ENCODE data around the gene SNRPE.

SNRPE gene

GRCh38 chr1:203899353-203899716, 37.9 kb downstream of the SNRPE start:
- TF ChIP-seq POLR2AphosphoS5 (IDR thresholded peaks at IDR 0.05; ENCODE audit: low read depth, low read length) = no peak
- no peak for TF ChIP-seq SIN3A (IDR thresholded peaks at IDR 0.05; ENCODE audit: borderline replicate concordance, insufficient read depth, low read length)
- TF ChIP-seq FOXP2 (optimal IDR thresholded peaks at IDR 0.05; ENCODE audit: borderline replicate concordance, extremely low read depth, extremely low read length, insufficient read depth) = no peak
- no peak for TF ChIP-seq REST (IDR thresholded peaks at IDR 0.05; ENCODE audit: insufficient read depth in 1 of 2, low read depth in 2 of 2, low read length in 2 of 2)
- TF ChIP-seq TAF1 (IDR thresholded peaks at IDR 0.05; ENCODE audit: borderline replicate concordance, insufficient read depth, low read length) = no peak

GRCh38 chr1:203899869-203900714, 38.7 kb downstream of the SNRPE start:
- TF ChIP-seq POLR2AphosphoS5 (IDR thresholded peaks at IDR 0.05; ENCODE audit: low read depth, low read length) (no peak), REST (IDR thresholded peaks at IDR 0.05; ENCODE audit: insufficient read depth in 1 of 2, low read depth in 2 of 2, low read length in 2 of 2) (no peak), SIN3A (IDR thresholded peaks at IDR 0.05; ENCODE audit: borderline replicate concordance, insufficient read depth, low read length) (no peak), TAF1 (IDR thresholded peaks at IDR 0.05; ENCODE audit: borderline replicate concordance, insufficient read depth, low read length) (no peak), FOXP2 (optimal IDR thresholded peaks at IDR 0.05; ENCODE audit: borderline replicate concordance, extremely low read depth, extremely low read length, insufficient read depth) (no peak)

GRCh38 chr1:203901581-203901980, 40.2 kb downstream of the SNRPE start:
- TF ChIP-seq FOXP2 (optimal IDR thresholded peaks at IDR 0.05; ENCODE audit: borderline replicate concordance, extremely low read depth, extremely low read length, insufficient read depth) = no peak
- no peak for TF ChIP-seq SIN3A (IDR thresholded peaks at IDR 0.05; ENCODE audit: borderline replicate concordance, insufficient read depth, low read length)
- no peak for TF ChIP-seq POLR2AphosphoS5 (IDR thresholded peaks at IDR 0.05; ENCODE audit: low read depth, low read length)
- no peak for TF ChIP-seq REST (IDR thresholded peaks at IDR 0.05; ENCODE audit: insufficient read depth in 1 of 2, low read depth in 2 of 2, low read length in 2 of 2)
- TF ChIP-seq TAF1 (IDR thresholded peaks at IDR 0.05; ENCODE audit: borderline replicate concordance, insufficient read depth, low read length) = no peak

GRCh38 chr1:203905275-203905674, 43.9 kb downstream of the SNRPE start:
- no peak for TF ChIP-seq FOXP2 (optimal IDR thresholded peaks at IDR 0.05; ENCODE audit: borderline replicate concordance, extremely low read depth, extremely low read length, insufficient read depth)
- no peak for TF ChIP-seq REST (IDR thresholded peaks at IDR 0.05; ENCODE audit: insufficient read depth in 1 of 2, low read depth in 2 of 2, low read length in 2 of 2)
- TF ChIP-seq POLR2AphosphoS5 (IDR thresholded peaks at IDR 0.05; ENCODE audit: low read depth, low read length) = no peak
- TF ChIP-seq TAF1 (IDR thresholded peaks at IDR 0.05; ENCODE audit: borderline replicate concordance, insufficient read depth, low read length) = no peak
- TF ChIP-seq SIN3A (IDR thresholded peaks at IDR 0.05; ENCODE audit: borderline replicate concordance, insufficient read depth, low read length) = no peak
